Activated effector memory CD4-positive, alpha-beta T cell treated with Interleukin-2 at 50 U/mL for 16 hours (primary cell): ENCODE measurements around the gene PDLIM5.
"Not testable (repeated sequence)": the region's sequence is repeated elsewhere in the genome, so short reads cannot be mapped to it uniquely, and the experiment has no call there.

Experiments used
- DNase-seq: peaks from one replicate; pipeline ENCODE4 v3.0.0-alpha.2; 2020

Gene PDLIM5

GRCh38 chr4:94451695-94452475, at the start of gene PDLIM5:
PDLIM5 (plus strand) TSS chr4:94451942; CDS start chr4:94455289, 3,347 bp downstream.
- DNase-seq: peak; percentile 87

- DNase-seq: not testable (repeated sequence)
Measured at GRCh38 chr4:94402439-94402838, 49.3 kb upstream of the PDLIM5 start.

GRCh38 chr4:94403751-94404150, 48.0 kb upstream of the PDLIM5 start:
- DNase-seq: no peak

GRCh38 chr4:94406668-94407437, 44.9 kb upstream of the PDLIM5 start:
- DNase-seq: peak; percentile 28

- DNase-seq: no peak
Measured at GRCh38 chr4:94407846-94408245, 43.9 kb upstream of the PDLIM5 start.

- DNase-seq: no peak
Measured at GRCh38 chr4:94408549-94409374, 43.0 kb upstream of the PDLIM5 start.

- DNase-seq: no peak
Measured at GRCh38 chr4:94409375-94409679, 42.4 kb upstream of the PDLIM5 start.

- DNase-seq: no peak
Measured at GRCh38 chr4:94409962-94410361, 41.8 kb upstream of the PDLIM5 start.

GRCh38 chr4:94410678-94411206, 41.0 kb upstream of the PDLIM5 start:
- DNase-seq: no peak

GRCh38 chr4:94411296-94411695, 40.4 kb upstream of the PDLIM5 start:
- no peak for DNase-seq

GRCh38 chr4:94412019-94412657, 39.6 kb upstream of the PDLIM5 start:
- DNase-seq: no peak

- DNase-seq: no peak
Measured at GRCh38 chr4:94412658-94413038, 39.1 kb upstream of the PDLIM5 start.

GRCh38 chr4:94413085-94413840, 38.5 kb upstream of the PDLIM5 start:
- no peak for DNase-seq

- DNase-seq: no peak
Measured at GRCh38 chr4:94414907-94415306, 36.8 kb upstream of the PDLIM5 start.

- DNase-seq: no peak
Measured at GRCh38 chr4:94415448-94415847, 36.3 kb upstream of the PDLIM5 start.

- no peak for DNase-seq
Measured at GRCh38 chr4:94416335-94416734, 35.4 kb upstream of the PDLIM5 start.

GRCh38 chr4:94416981-94417380, 34.8 kb upstream of the PDLIM5 start:
- no peak for DNase-seq

GRCh38 chr4:94419549-94419948, 32.2 kb upstream of the PDLIM5 start:
- no peak for DNase-seq

GRCh38 chr4:94419956-94420355, 31.8 kb upstream of the PDLIM5 start:
- no peak for DNase-seq

GRCh38 chr4:94420356-94420755, 31.4 kb upstream of the PDLIM5 start:
- DNase-seq: no peak

- no peak for DNase-seq
Measured at GRCh38 chr4:94426783-94427182, 25.0 kb upstream of the PDLIM5 start.

GRCh38 chr4:94428884-94429283, 22.9 kb upstream of the PDLIM5 start:
- no peak for DNase-seq
